NCI-H1105 treated with DMSO at 0.1 percent for 48 hours (cell line): ENCODE data around the gene PLEKHN1.
"Not testable (repeated sequence)": the region's sequence is repeated elsewhere in the genome, so short reads cannot be mapped to it uniquely, and the experiment has no call there.

Experiments
- DNase-seq: peaks from one replicate; lab custom pipeline; 2025; lab: John Stamatoyannopoulos, UW

The PLEKHN1 gene

GRCh38 chr1:995665-996633, 29.7 kb downstream of the PLEKHN1 start:
- no peak for DNase-seq

DNA sequence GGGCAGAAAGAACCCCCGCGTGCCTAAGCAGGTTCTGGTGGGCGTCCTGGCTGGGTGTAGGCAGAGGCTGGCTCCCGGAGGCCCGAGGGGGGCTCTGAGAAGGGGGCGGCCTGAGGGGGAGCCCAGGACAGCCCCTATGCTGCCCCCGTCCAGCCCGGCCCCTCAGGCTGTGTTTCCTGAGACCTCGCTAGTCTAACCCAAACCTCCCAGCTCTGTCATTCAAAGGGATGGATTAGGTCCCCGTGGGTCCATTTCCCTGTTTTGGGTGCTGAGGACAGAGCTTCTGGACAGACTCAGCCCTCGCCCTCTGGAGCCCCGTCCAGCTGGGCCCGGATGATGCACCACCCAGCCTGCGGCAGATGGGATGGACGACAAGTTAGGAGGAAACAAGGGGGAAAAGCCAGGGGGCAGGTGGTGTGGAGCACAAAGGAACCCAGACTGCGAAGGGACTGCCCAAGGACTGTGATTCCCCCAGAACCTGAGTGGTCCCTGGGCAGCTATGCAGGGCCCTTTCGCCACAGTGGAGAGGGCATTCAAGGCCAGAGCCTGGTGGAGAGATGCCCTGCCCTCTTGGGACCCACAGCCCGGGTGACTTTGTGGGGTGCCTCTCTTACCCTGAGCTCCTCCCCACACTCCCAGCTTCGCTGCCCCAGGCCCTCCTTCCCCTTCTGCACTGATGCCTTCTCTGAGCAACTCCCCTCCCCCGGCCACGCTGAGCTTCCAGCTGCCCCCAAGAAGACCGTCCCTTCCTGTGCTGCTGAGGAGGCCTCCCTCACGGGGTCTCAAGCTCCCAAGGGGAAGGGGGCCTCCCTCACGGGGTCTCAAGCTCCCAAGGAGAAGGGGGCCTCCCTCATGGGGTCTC, 30.8 kb downstream of the PLEKHN1 start:
- DNase-seq = no peak

DNA sequence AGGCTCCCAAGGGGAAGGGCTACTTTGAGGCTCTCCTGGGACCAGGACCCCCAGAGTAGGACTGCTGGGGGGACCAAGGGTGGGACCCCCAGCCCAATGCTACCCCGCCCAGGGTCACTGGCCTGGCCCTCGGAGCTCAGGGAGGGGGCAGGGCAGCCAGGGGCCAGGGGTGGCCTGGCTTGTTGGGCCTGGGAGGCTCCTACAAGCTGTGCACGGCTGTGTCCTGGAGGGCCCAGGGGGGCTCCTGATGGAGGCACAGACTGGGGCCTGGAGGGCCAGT, 31.4 kb downstream of the PLEKHN1 start:
- DNase-seq = no peak

GRCh38 chr1:997993-998744, 31.9 kb downstream of the PLEKHN1 start:
- DNase-seq = no peak

DNA sequence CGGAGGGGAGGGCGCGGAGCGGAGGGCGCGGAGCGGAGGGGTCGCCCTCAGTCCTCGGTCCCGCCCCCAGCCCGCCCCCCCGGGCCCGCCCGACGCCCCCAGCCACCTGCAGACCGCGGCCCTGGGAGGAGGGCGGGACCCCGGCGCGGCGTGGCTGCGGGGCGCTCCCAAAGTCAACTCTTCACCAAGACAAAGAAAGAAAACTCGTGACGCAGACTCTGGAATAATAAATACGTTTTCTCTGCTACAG, 32.4 kb downstream of the PLEKHN1 start:
- peak; percentile 21 for DNase-seq

DNA sequence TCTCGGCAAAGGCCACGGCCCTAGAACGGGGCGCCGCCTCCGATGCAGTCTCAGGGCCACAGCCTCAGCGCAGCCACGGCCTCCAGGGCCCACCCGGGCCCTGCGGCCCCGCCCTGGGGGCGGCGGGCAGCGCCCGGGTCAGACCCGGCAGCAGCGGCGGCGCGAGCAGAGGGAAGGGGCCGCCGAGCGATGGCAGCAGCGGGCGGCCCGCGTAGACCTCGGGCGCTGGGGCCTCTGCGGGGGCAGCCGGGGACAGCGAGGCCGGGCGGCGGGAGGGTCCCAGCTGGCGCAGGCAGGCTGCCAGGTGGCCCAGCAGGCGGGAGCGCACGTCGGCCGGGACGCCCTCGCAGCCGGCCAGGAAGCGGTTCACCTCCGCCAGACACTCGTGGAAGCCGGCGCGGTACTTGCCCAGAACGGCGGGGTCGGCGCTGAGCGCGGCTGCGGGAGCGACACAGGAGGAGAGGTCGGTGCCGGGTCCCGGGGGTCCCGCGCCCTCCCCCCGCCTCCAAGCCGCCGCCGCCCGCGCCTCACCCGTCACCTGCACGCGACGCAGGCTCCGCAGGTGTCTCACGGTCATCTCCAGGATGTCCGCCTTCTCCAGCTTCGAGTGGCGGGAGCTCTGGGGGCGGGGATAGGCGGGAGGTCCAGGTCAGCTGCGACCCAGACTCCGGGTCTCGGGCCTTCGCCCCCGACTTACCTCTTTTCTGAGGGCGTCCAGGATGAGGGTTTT, 32.9 kb downstream of the PLEKHN1 start:
- no peak for DNase-seq

DNA sequence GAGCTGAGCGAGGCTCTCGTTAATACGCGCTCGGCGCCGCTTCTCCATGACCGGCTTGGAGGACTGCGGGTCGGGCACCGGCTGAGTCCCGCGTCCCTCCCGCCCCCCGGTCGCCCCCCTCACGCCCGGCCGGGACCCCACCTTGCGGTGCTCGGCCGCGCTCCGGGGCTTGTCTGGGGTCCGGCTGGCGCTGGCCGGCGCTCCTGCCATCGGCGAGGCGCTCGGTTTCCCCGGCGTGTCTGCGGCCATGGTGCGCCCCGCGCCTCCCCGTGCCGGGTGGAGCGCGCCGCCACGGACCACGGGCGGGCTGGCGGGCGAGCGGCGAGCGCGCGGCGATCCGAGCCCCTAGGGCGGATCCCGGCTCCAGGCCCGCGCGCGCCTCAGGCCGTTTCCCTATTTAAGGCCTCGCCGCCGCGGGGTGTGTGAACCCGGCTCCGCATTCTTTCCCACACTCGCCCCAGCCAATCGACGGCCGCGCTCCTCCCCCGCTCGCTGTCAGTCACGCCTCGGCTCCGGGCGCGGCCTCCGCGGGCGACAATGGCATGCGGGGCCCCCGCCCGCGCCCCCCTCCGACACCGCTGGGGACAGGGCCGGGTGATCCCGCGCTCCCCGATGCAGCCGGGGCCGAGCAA, 33.6 kb downstream of the PLEKHN1 start, which contains the start of gene HES4:
Gene HES4 (minus strand): TSS at position 373 of the 632 bp plus-strand sequence. CDS start 124 bp downstream, at position 249.
- DNase-seq = peak; percentile 82

DNA sequence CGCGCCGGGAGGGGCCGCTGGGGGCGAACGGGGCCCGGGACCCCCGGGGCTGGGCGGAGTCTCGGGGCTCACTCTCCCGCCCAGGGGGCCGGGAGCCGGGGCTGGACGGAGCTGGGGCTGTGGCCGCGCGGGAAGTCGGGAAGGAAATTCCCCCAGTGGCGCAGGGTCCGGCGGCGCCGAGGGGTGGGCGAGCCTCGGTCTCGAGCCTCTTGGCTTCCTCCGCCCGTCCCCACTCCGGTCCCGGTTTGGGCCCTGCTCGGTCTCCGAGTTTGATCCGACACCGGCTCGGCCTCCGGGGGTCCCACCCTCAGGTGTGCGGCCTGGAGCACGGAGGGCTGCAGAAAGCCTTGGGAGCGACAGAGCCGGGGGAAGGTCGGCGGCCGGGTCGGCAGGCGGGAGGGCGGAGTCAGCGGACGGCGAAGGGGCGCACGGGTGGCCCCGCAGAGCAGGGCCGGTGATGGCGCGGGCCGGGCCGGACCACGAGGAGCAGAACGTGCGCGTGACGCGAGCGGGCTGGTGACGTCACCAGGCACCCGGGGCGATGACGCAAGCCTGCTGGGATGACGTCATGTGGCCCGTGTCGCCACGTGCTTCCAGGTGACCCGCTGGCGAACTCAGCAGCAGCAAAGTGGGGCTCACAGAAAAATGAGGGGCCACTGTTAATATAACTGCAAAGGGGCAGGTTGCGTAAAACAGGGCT, 34.2 kb downstream of the PLEKHN1 start:
- DNase-seq = peak; percentile 52

DNA sequence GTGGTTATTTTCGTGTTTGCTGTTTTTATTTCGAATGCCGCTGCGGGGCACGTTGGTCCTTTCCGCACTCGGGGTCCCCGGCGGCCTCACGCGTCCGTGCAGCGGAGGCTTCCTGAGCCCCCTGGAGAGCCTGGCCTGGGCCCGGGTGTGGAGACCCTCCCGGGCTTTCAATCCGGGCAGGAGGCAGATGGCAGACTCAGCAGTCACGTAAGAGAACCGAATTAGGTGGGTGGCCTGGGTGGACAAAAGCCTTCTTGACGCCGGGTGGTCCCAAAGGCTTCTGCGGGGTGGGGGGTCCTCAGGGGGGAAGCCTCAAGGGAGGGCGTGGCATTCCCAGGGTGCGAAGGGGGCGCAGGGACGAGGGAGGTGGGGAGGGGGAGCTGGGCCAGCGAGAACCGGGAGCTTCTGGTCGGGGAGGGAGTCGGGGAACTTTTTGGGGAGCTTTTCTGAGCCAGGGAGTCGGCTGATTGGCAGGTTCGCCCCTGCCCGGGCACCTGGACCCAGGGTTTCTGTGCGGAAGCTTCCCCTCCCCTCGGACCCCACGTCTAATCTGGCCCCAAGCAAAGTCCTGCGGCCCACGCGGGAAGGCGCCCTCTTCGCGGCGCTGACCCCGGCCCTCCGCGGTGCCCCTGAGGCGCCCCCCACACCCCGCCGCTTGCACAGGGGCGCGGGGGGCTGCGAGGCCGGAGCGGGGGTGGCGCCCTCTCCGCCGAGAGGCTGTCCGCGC, 34.9 kb downstream of the PLEKHN1 start:
- no peak for DNase-seq

- no peak for DNase-seq
Measured at GRCh38 chr1:1003618-1004419, 37.5 kb downstream of the PLEKHN1 start.

GRCh38 chr1:1004420-1004779, 38.1 kb downstream of the PLEKHN1 start:
- DNase-seq = no peak

DNA sequence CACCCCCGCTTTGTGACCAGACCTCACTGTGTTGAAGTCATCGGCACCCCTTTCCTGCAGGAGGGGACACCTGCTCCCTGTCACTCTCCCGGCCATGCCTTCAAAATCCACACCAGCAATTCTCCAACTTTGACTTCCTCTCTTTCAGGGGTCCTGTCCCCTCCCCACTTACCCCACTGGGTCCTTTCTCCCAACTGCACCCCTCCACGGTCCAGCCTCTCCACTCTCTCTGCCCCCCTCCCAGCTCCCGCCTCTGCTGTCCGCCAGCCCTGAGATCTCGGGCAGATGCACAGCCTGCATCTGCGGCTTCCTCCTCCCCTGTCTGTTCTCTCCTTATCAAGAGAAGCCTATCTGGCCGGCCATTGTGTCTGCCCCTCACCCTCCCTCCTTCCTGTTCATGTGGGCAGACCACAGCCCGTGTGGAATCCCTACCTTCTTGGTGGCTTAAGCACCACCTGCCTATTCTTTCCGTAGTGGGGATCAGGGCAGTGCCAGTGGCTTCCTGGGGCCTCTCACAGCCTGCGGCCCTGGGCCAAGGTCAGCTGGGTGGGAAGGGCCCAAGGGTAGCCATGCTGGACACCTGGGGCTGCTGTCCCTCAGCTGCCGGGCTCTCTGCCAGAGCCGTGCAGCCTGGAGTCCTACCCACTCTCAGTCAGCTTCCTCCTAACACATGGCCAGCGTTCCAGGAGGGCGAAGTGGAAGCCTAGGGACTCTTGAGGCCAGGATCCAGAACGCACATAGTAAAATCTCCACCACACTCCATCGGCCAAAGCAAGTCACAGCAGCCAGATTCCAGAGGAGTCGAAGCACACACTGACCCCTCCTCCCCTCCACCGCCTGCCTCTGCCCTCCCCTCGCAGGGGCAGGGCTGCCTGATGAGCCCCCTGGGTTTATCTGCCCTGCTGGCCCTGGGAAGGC, 38.8 kb downstream of the PLEKHN1 start:
- DNase-seq = no peak

GRCh38 chr1:1005774-1006304, 39.6 kb downstream of the PLEKHN1 start:
- DNase-seq = no peak

GRCh38 chr1:1006305-1007159, 40.2 kb downstream of the PLEKHN1 start:
- DNase-seq = no peak

DNA sequence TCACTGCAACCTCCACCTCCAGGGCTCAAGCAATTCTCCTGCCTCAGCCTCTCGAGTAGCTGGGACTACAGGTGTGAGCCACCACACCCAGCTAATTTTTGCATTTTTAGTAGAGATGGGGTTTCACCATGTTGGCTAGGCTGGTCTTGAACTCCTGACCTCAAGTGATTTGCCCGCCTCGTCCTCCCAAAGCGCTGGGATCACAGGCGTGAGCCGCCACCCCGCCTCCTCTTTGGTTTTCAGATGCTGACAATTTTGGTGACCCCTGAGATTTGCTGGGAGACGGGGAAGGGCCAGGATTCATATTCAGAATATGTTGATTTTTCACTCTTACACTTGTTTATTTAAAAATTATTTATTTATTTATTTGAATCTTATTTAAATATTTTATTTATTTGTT, 43.8 kb downstream of the PLEKHN1 start:
- DNase-seq = not testable (repeated sequence)

DNA sequence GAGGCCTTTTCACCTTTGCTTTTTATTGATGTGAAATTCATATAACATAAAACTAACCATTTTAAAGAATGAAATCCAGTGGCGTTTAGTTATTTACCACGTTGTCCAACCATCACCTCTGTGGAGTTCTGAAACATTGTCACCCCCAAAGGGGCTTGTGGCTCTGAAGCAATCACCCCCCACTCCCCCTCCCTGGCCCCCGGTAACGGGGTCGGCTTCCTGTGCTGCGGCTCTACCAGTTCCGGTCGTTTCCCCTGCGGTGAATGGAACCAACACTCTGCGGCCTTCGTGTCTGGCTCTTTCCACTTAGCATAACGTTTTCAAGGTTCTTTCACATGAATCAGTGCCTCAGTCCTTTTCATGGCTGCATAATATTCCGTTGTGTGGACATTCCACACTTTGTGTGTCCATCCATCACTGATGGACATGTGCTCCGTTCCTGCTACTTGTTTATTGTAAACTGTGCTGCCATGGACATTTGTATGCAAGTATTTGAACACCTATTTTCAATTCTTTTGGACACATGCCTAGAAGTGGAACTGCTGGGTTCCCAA, 45.2 kb downstream of the PLEKHN1 start:
- no peak for DNase-seq

GRCh38 chr1:1012736-1013104, 46.4 kb downstream of the PLEKHN1 start:
- DNase-seq = not testable (repeated sequence)
